ENCODE results near the gene AGBL4.
A peak's percentile ranks its signal among the peaks of the same experiment; 100 is the strongest.

The AGBL4 gene

DNA sequence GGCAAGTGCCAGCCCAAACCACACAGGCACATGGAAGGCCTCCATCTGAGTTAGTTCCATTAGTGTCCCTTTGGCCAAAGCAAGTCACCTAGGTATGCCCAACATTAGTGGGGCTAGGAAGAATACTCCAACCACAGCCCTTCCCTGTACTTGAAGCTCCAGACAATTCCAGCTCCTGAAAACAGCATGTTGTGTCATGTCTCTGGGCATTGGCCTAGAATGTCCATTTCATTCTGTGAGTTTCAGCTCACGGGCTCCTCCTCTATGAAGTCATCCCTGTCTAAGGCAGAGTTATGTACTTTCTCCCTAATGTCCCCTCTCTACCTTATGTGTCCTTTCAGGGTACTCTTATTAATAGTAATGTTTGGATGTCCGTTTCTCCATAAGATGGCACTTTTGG is 1455.3 kb downstream of the AGBL4 start:
- DNase-seq (ENCODE audit: extremely low read depth in 1 of 2, low read depth in 1 of 2) = no peak

DNA sequence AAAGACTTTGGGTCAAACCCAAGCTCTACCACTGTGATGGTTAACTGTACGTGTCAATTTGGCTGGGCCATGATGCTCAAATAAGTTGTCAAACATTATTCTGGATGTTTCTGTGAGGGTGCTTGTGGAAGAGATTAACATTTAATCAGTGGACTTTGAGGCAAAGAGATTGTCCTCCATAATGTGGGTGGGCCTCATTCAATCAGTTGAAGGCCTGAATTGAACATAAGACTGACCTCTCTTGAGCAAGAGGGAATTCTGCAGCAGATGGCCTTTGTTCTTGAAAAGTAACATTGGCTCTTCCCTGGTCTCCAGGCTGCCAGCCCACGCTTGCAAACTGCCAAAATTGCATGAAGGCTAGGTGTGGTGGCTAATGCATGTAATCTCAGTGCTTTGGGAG is 1457.3 kb downstream of the AGBL4 start:
- DNase-seq (ENCODE audit: extremely low read depth in 1 of 2, low read depth in 1 of 2) = no peak

DNA sequence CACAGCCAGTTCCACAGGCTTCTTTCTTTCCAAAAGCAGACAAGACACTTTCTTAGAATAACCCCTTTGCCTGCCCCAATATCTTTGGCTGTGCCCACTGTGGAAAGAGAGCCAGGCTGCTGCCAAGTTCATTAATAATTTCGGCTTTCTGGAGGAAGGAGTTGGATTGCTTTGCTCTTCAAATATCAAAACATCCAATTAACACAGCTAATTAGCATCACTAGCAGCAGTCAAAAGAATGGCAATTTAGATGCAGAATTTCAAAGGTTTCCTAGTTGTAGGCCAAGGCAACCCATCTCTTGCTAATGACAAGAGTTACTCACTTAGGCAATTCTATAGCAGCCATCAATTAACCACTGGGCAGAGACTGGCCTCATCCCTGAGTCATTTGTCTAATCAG is 1460.7 kb downstream of the AGBL4 start:
- DNase-seq (ENCODE audit: extremely low read depth in 1 of 2, low read depth in 1 of 2) = no peak

DNA sequence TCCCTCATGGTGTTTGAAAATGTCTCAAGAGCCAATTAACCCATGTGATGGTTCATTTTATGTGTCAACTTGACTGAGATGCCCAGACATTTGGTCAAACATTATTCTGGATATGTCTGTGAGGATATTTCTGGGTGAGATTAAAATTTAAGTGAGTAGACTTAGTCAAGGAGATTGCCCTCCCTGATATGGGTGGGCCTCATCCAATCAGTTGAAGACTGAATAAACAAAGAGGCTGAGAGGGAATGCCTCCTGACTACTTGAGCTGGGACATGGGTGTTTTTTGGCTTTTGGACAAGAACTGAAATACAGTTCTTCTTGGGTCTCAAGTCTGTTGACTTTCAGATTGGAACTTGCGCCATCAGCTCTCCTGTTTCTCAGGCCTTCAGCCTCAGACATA is 1462.3 kb downstream of the AGBL4 start:
- DNase-seq (ENCODE audit: extremely low read depth in 1 of 2, low read depth in 1 of 2) = no peak

DNA sequence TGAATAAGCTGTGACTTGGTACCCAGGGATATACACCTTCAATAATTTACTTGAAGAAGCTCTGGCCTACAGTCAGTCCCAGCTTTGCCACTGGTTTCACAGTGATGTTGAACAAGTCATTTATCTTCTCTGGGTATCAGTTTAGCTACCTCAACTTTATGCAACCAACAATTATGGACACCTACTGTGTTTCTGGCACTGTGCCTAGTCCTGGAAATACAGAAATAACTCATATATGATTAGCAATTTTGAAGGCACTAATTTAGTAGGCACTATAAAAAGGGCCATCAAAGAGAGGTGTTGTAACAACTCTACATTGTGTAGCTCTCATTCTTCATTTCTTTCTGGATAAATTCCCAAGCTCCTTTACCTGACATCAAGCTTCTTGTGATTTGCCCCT is 1463.2 kb downstream of the AGBL4 start:
- no peak for DNase-seq (ENCODE audit: extremely low read depth in 1 of 2, low read depth in 1 of 2)

DNA sequence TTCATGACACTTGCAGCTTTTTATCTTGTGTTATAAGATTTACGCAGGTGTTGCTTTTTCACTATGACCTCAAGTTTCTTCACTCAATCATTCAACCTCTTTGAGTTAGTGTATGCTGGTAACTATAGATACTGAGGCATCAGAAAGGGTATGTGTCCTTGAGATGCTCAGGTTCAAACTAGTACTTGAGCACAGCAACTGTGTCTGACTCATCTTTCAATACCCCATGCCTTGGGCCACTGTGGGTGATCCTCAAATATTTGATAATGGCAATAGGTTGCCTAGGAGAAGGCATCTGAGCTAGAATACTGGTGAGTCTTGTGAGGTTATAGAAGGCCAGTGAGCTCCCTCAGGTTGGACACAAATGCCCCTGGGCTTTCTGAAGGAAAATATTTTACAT is 1463.6 kb downstream of the AGBL4 start:
- no peak for DNase-seq (ENCODE audit: extremely low read depth in 1 of 2, low read depth in 1 of 2)

DNA sequence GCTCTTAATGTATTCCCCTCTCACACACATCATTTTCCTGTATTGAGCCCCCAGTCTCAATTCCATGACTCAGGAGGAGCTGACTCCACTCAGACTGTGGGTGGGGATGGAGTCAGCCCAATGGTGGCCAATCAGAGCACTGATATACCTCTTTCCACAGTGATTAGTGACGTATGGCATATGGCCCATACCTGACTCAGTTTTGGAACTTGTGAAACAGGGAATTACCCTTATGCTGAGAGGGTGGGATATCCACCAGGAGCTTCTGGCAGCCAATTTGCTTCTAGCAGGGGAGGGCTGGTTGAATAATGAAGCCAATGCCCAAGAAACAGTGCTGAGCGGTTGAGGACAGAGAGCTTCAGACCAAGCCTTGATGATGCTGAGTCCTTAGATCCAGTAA is 1465.4 kb downstream of the AGBL4 start:
- DNase-seq (ENCODE audit: extremely low read depth in 1 of 2, low read depth in 1 of 2) = no peak

DNA sequence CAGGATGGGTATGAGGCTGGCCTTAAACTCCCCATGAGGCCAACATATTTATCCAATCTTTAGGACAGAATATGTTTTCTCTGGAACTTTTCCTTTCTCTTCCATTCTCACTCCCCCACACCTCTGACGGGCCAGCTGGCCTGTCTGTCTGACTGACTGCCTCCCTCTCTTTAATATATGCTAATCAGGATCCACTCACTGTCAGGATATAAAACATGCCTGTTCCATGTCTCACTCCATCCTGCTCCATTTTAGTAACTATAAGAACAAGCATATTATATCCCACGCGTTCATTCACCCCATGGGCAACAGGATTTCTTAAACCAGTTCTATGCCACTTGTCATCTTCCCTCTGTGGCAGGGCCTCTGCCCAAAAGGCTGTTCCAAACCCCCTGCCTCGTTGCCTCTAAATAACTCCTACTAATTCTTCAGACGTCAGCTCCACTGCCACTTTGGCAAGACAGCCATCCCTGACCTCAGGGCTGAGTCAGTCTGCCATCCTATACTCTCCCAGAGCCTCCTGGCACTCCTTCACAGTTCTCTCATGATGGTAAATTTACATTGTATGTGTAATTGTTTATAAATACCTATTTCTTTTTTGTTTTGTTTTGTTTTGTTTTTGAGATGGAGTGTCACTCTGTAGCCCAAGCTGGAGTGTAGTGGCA is 1467.4 kb downstream of the AGBL4 start:
- DNase-seq (ENCODE audit: extremely low read depth in 1 of 2, low read depth in 1 of 2) = no peak

DNA sequence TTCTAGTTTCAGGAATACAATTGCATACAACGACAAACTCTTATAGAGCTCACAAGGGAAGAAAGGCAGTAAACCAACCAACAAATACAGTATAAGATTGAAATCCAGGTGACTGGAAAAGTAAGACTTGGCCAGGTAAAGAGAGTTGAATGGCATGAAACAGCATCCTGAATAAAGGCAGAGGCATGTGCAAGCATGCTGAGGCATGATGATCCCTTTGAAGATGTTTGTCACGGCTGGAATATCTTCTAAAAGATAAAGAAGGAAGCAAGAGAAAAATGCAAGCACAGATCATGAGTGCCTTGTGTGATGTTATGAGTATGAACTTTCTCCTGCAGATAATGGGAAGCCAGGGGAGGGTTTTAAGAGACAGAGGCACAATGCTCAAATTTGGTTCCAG is 1468.5 kb downstream of the AGBL4 start:
- DNase-seq (ENCODE audit: extremely low read depth in 1 of 2, low read depth in 1 of 2) = no peak

DNA sequence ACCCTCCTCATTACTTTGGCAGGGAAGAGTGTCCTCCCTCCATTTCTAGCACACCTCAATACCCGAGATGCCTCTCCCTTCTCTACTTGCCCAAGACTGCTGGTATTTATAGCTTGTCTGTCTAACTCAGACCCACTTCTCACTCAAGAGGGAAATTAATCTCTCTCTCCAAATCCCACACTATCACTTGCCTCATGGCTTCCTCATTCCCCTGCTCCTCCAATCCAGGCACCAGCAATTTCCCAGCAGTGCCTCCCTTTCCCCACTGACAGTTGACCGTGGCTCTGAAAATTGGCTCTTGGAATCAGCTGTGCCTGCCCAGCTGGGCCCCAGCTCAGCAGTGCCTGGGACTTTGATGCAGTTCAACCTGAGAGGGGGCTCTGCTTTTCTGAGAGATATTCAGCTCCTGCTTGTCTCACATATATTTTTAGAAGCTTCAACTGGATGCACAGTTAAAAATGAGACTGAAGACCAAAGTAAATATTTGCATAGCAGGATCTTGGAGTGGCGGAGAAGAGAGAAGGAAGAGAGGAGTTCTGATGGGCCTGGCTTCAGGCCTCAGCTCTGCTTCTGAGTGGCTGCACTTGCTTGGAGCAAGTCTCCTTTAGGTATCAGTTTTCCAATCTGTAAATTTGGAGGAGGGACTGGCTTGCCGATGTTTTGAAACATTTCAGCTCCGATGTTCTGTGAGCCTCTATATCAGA is 1470.7 kb downstream of the AGBL4 start:
- no peak for DNase-seq (ENCODE audit: extremely low read depth in 1 of 2, low read depth in 1 of 2)

DNA sequence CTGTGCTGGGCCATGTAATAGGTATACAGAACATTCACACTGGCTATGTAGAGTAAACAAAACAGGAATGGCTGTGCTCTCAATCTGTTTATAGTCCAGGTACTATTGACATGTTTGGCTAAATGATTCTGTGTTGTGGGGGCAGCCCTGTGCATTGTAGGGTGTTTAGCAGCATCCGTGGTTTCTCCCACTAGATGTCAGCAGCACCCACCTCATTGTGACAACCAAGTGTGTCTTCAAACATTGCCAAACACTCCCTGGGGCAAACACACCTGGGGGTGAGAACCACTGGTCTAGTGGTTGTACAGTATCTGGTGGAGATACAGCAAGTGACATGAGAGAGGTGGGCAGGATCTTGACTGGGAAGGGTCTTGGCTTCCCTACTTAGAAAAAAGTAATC is 1471.3 kb downstream of the AGBL4 start:
- DNase-seq (ENCODE audit: extremely low read depth in 1 of 2, low read depth in 1 of 2) = no peak

DNA sequence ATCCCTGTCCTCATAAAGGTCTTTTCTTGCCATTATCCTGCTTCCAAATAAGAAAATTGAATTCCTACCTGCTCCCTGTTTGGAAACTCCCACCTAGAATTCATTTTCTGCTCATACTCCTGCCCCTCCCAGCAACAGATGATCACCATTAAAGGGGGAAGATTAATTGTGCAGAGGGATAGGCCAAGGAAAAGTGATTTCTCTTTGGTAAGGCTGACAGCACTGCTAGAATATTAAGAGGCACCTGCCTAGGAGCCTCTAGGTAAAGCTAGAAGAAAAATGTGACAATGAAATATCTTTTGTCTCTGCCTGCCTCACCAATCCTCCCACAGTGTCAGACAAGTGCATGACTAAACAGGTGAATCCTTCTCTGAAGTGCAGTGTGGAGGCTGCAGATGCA is 1474.8 kb downstream of the AGBL4 start:
- no peak for DNase-seq (ENCODE audit: extremely low read depth in 1 of 2, low read depth in 1 of 2)

DNA sequence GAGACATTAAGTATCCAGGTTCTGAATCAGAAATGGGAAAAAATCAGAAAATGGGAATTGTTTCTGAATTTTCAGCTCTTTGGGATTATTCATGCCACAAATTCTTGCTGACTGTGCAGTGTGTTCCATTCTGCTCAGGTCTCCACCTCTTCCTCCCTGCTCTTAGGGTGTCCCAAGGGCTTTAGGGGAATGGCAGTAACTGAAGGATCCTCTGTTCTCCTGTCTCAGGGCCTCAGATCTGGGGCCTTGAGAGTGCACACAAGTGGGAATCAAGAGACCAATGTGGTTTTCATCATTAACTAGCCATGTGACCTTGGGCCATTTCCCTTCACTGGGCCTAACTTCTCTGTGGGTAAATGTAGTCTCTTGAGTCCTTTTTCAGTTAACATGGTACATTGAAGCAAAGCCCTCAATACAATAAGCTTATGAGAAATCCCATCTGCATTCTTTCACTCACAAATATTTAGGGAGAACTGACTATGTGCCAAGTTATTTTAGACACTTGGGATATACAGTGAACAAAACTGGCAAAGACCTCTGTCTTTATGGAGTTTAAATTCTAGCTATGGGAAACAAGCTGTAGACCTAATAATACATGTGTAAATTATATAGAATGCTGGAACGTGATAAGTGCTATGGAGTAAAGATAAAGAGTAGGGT is 1476.1 kb downstream of the AGBL4 start:
- DNase-seq (ENCODE audit: extremely low read depth in 1 of 2, low read depth in 1 of 2) = no peak

DNA sequence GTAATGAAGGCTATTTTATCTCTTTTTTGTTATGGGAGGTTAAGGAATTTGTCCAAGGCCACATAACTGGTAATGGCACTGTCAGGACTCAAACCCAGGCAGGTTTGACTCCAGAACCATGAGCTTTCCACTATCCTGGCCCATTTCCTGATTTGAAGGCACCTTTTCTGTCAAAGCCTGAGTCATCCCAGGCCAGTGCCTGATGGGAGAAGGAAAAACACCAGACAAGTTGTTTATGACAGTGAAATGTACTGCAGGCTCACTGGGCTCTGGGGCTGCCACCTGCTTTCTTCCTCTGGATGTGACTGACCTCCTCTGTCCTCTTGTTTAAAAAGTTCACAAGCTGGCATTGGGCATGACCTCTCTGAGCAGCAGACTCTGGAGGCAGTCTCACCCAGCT is 1479.9 kb downstream of the AGBL4 start:
- DNase-seq (ENCODE audit: extremely low read depth in 1 of 2, low read depth in 1 of 2) = no peak

DNA sequence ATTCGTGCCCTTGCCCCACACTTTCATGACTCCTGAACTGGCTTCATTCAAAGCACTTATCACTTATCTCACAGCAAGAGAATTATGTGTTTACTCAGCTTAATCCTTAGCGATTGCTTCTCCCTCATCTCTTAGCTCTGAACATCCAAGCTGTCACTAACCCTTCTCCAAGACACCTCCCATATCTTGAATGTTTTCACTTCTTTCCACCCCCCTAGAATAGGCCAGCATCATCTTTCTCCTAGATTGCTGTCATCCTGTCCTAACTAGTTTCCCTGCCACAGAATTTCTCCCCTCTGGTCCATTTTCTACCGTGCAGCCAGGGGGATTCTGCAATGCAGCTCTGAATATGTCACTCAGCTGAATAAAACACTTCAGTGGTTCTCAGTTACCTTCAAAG is 1483.2 kb downstream of the AGBL4 start:
- no peak for DNase-seq (ENCODE audit: extremely low read depth in 1 of 2, low read depth in 1 of 2)

DNA sequence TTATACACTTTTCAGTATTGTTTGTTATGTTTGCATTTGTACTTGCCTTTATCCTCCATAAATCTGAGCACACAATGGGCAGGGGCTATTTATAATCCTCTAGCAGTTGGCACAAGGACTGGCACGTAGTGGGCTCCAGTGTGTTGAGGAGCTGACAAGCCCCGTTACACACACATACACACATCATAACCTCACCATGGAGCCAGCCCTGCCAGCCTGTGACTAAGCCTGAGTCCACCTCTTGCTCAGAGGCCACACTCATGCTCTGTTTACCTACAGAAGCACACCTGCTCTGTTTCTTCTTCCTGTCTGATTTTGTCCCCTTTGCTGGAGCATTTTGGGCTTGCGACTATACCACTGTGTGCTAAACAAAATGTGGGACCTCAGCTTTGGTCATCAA is 1487.3 kb downstream of the AGBL4 start:
- DNase-seq (ENCODE audit: extremely low read depth in 1 of 2, low read depth in 1 of 2) = no peak

DNA sequence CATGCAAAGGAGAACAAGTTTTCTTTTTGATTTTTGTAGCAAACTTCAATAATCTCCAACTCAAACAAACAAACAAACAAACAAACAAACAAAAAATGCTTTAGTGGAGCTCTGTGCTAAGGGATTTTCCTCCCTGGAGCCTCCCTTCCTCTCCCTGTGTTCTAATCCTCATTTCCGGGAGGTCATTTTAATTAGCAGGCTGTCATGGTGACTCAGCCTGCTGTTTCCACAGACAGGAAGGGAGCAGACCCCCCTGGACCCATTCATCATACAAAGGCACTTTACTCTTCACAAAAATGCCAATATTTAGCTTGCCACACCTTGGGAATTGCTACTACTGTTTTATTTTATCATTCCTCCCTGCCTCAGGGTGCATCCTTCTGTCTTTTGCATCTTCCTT is 1490.8 kb downstream of the AGBL4 start:
- no peak for DNase-seq (ENCODE audit: extremely low read depth in 1 of 2, low read depth in 1 of 2)

DNA sequence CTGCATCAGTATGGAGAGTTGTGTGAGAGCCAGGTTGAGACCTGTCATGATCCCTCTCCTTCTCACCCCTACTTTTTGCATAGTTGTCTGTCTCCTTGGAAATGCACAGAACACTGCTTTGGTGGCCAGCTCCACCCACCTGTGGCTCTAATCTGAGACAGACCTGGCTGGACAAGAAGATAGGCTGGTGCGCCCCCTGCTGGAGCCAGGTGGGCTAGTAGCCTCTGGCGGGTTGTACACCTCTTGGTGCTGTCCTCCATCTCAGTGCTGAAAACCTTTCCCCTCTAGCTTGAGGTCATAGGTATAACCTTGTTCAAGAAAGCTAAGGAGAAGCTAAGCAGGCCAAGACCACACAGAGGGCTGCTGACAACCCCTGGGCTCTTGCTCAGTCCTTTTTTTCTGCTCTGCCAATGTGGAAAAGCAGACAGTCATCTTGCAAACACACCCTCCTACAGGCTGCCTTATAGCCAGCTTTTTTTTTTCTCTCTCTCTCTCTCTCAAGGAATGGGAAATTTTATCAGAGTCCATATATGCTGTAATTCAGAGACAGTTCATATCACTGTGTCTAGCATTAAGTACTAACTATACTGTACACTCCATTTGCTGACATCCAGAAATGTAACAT is 1492.9 kb downstream of the AGBL4 start:
- peak; percentile 14 to 36 for DNase-seq (ENCODE audit: extremely low read depth in 1 of 2, low read depth in 1 of 2)

DNA sequence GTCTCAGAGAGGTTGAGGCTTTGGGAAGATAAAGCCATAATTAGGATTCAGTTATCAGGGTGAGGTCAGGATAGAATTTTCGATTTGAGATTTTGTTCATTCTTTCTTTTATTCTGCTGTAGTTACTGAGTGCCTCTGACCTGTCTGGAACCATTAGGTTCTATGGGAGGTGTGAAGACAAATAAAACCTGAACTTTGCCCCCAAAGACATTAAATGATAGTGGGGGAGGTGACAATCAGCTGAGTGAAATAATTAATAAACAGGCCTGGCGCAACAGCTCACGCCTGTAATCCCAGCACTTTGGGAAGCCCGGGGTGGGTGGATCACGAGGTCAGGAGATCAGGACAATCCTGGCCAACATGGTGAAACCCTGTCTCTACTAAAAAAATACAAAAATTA is 1496.7 kb downstream of the AGBL4 start:
- DNase-seq (ENCODE audit: extremely low read depth in 1 of 2, low read depth in 1 of 2) = no peak

DNA sequence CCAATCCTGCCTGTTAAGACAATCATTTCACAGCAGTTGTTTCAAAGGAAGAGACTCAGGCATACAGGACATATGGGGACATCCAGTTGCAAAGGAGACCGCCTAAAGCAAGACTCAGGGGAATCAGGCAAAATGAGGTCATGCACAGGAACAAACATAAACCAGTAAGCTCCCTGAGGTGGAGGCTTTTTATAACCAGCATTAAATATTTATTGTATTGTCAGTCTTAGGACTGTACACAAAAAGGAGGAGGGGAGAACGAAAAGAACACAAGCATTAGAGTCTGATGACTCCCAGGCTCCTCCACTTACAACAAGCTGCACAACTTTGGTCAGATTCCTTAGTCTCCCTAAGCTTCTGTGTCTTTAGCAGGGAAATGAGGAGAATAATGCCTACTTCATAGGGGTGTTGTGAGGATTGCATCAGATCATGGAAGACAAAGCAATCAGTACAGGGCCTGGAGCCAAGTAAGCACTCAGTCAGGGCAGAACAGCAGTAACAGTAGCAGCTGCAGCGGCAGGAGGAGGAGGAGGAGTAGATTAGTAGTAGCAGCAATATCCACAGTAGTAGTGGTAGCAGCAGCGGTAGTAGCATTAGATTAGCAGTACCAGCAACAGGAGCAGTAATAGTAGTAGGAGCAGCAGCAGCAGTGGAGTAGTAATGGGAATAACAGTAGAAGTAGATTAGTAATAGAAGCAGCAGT is 1497.6 kb downstream of the AGBL4 start:
- no peak for DNase-seq (ENCODE audit: extremely low read depth in 1 of 2, low read depth in 1 of 2)

DNA sequence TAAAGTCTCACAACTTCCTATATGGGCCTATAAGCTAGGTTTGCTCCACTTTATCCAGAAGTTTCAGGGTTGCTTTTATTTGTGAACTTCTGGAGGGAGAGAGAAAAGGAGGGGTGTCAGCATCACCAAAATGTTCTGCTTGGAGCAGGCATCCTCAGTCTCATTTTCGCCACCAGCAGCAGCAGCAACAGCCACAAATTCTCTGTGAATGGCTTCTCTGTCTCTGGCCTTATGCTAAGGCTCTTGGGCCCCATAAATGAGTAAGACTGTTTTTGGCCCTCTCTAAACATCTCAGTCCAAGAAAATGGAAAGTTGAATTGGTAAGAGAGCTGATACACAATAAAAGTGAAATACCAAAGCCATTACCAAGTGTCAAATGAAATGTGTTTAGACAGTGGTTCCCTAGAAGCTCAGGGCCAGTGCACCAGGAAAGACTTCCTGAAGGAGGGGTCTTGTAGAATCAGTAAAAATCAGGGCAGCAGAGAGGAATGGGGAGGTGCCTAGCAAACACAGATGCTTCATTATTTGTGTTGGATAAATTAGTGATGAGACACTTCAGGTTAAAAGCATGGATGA is 1498.8 kb downstream of the AGBL4 start:
- DNase-seq (ENCODE audit: extremely low read depth in 1 of 2, low read depth in 1 of 2) = no peak
